ENCODE results near the gene TPCN1. TPM values are rescaled to one million over a fixed set of nuclear protein-coding genes. Genes with fewer than 3 reads are reported as not detected.

TPCN1 gene
- polyA plus RNA-seq, 1 of the 3 experiments (the other 2 are of a cell fraction), result 15.7 TPM

- POLR2A ChIA-PET, result interaction anchor here (0.5 kb wide), 1 partner anchor 702 kb away, joined by 3 read pairs; no protein-coding TSS in a partner anchor
- Histone ChIP-seq H3F3A (replicated peaks; ENCODE audit: insufficient read depth) (peaks cover 22% of the 10 kb centered on the region), H3K4me1 (ENCODE audit: control insufficient read depth in 1 of 2, insufficient read depth in 2 of 2, low read depth in 1 of 2, low read length in 1 of 2) (peaks cover 14 to 15% of the 10 kb centered on the region in 2 experiments; a peak in 3 of 4 replicates), H3K27ac (ENCODE audit: low read depth in 2 of 2, low read length in 1 of 2) (peak overlapping the region; percentile 62 to 72), H3K4me2 (peak overlapping the region; percentile 86), H3K79me2 (ENCODE audit: insufficient read depth) (peaks cover 23% of the 10 kb centered on the region; the same call in 1 of the 2 replicates), H3K27me3 (ENCODE audit: insufficient read depth) (no peaks in the 10 kb centered on the region), H4K20me1 (ENCODE audit: insufficient read depth) (no peaks in the 10 kb centered on the region), H2AFZ (ENCODE audit: low read depth) (peak overlapping the region; percentile 23; the same call in 1 of the 2 replicates), H3K36me3 (replicated peaks in 1 of 2; ENCODE audit: control insufficient read depth in 1 of 2, insufficient read depth in 2 of 2, low read length in 1 of 2) (peaks cover 0 to 2% of the 10 kb centered on the region in 2 experiments), H3K4me3 (ENCODE audit: low read depth in 2 of 2, low read length in 1 of 2) (peak overlapping the region; percentile 68 to 82; a peak in 3 of 4 replicates), H3K9me2 (no peaks in the 10 kb centered on the region), H3K9ac (peak overlapping the region; percentile 6; the same call in 1 of the 2 replicates), H3K9me3 (no peaks in the 10 kb centered on the region)
- WGBS (ENCODE audit: low lambda C conversion rate), result 39% methylated on average over 11 of the region's 11 CpGs
- DNase-seq, result no peak
- TF ChIP-seq NFIC (IDR thresholded peaks at IDR 0.05; ENCODE audit: borderline replicate concordance) (0 out of 2 replicates have a peak, but pooled peaks have one; percentile 28), JUND (IDR thresholded peaks at IDR 0.05) (no peak), MEF2A (IDR thresholded peaks at IDR 0.05; ENCODE audit: borderline replicate concordance, low read depth) (no peak), RCOR1 (IDR thresholded peaks at IDR 0.05; ENCODE audit: low read length) (no peak)
- CTCF ChIA-PET, result interaction anchor here (1.4 kb wide), 1 partner anchor 200 kb away, joined by 3 read pairs; the partner anchor contains the start of gene SDSL
Observed at GRCh38 chr12:113222730-113223531, 1.7 kb downstream of the TPCN1 start.

- no peak for DNase-seq
- H2AFZ ChIP-seq (ENCODE audit: low read depth), result no peak overlapping the region
- H3K27me3 ChIP-seq (ENCODE audit: insufficient read depth), result no peaks in the 10 kb centered on the region
- H3K9me2 ChIP-seq, result no peaks in the 10 kb centered on the region
- H3K9me3 ChIP-seq, result no peaks in the 10 kb centered on the region
- no peak overlapping the region for H3K4me2 ChIP-seq
- no peak overlapping the region for H3K27ac ChIP-seq (ENCODE audit: low read depth in 2 of 2, low read length in 1 of 2)
- peaks cover 14 to 15% of the 10 kb centered on the region in 2 experiments; a peak in 3 of 4 replicates for H3K4me1 ChIP-seq (ENCODE audit: control insufficient read depth in 1 of 2, insufficient read depth in 2 of 2, low read depth in 1 of 2, low read length in 1 of 2)
- WGBS (ENCODE audit: low lambda C conversion rate), result 100% methylated on average over 4 of the region's 4 CpGs
- no peaks in the 10 kb centered on the region for H4K20me1 ChIP-seq (ENCODE audit: insufficient read depth)
- H3F3A ChIP-seq (replicated peaks; ENCODE audit: insufficient read depth), result peaks cover 22% of the 10 kb centered on the region
- POLR2A ChIA-PET, result no interaction called here
- peaks cover 23% of the 10 kb centered on the region; the same call in 1 of the 2 replicates for H3K79me2 ChIP-seq (ENCODE audit: insufficient read depth)
- CTCF ChIA-PET, result interaction anchor here (0.9 to 1.4 kb wide), 4 partner anchors 12 to 86 kb away, joined by 3 read pairs; no protein-coding TSS in a partner anchor
- no peak overlapping the region for H3K9ac ChIP-seq
- no peak overlapping the region for H3K4me3 ChIP-seq (ENCODE audit: low read depth in 2 of 2, low read length in 1 of 2)
- H3K36me3 ChIP-seq (replicated peaks in 1 of 2; ENCODE audit: control insufficient read depth in 1 of 2, insufficient read depth in 2 of 2, low read length in 1 of 2), result peaks cover 0 to 6% of the 10 kb centered on the region in 2 experiments
- no peak for TF ChIP-seq MXI1 (IDR thresholded peaks at IDR 0.05; ENCODE audit: low read depth, low read length)
- no peak for TF ChIP-seq RFX5 (IDR thresholded peaks at IDR 0.05; ENCODE audit: low read length)
- no peak for TF ChIP-seq FOXM1 (IDR thresholded peaks at IDR 0.05; ENCODE audit: low read depth)
- no peak for TF ChIP-seq SIN3A (IDR thresholded peaks at IDR 0.05; ENCODE audit: borderline replicate concordance, low read depth, low read length)
- TF ChIP-seq EP300 (IDR thresholded peaks at IDR 0.05; ENCODE audit: borderline replicate concordance in 1 of 2, low read depth in 1 of 2, low read length in 1 of 2), result no peak
- no peak for TF ChIP-seq ZBTB33 (IDR thresholded peaks at IDR 0.05; ENCODE audit: borderline replicate concordance, low read depth)
- no peak for TF ChIP-seq POLR2AphosphoS5 (IDR thresholded peaks at IDR 0.05; ENCODE audit: low read depth, low read length)
- TF ChIP-seq TEAD4 (IDR thresholded peaks at IDR 0.05; ENCODE audit: borderline replicate concordance, insufficient read depth), result no peak
- no peak for TF ChIP-seq CHD2 (IDR thresholded peaks at IDR 0.05; ENCODE audit: low read length, partially characterized antibody)
Observed at GRCh38 chr12:113224955-113225354, 3.7 kb downstream of the TPCN1 start.
